K562 (cell line): ENCODE measurements around the gene NELFE. TPM values are rescaled to one million over a fixed set of nuclear protein-coding genes. Genes with fewer than 3 reads are reported as not detected.
A peak's percentile ranks its signal among the peaks of the same experiment; 100 is the strongest.

Experiments
- ASH1L ChIP-seq: fragments of 450-650 bp; IDR thresholded peaks from 2 replicates; pipeline ENCODE4 v1.6.1; 2018; ENCODE audit warnings: borderline replicate concordance, mild to moderate bottlenecking, low read depth; ENCODE audit not compliant: partially characterized antibody
- CCAR2 ChIP-seq: fragments of 200-400 bp; formaldehyde crosslinking; IDR thresholded peaks from 2 replicates; pipeline ENCODE4 v1.6.1; 2017; ENCODE audit warnings: mild to moderate bottlenecking, low read depth, low read length
- FUS ChIP-seq: fragments of 200-400 bp; formaldehyde crosslinking; optimal IDR thresholded peaks from 2 replicates; pipeline ENCODE3; 2017; ENCODE audit warnings: low read depth, low read length
- HMGN3 ChIP-seq: IDR thresholded peaks from 2 replicates; pipeline ENCODE4 v1.6.1; 2011; ENCODE audit warnings: borderline replicate concordance, low read depth, mild to moderate bottlenecking, mixed read lengths, low read length; ENCODE audit not compliant: insufficient read length; ENCODE audit errors: extremely low read depth
- MEIS2 ChIP-seq: fragments of 450-650 bp; IDR thresholded peaks from 2 replicates; pipeline ENCODE4 v1.6.1; 2014; ENCODE audit warnings: mild to moderate bottlenecking; ENCODE audit not compliant: partially characterized antibody
- NFXL1 ChIP-seq: fragments of 450-650 bp; formaldehyde crosslinking; IDR thresholded peaks from 2 replicates; pipeline ENCODE4 v1.4.0; 2021; ENCODE audit warnings: mild to moderate bottlenecking
- PHF8 ChIP-seq: fragments of 200-600 bp; sonication (generic); IDR thresholded peaks from 2 replicates; pipeline ENCODE4 v1.6.1; 2012; ENCODE audit warnings: mixed run types, mild to moderate bottlenecking, inconsistent platforms, low read length, moderate library complexity, borderline replicate concordance
- PURB ChIP-seq: sonication (generic); formaldehyde crosslinking; IDR thresholded peaks from 2 replicates; pipeline ENCODE4 v1.9.0; 2021; ENCODE audit warnings: low read depth, mild to moderate bottlenecking, missing genetic modification reagents
- RBBP5 ChIP-seq: fragments of 200-600 bp; sonication (generic); IDR thresholded peaks from 2 replicates; pipeline ENCODE4 v1.6.1; 2012; ENCODE audit warnings: borderline replicate concordance, mild to moderate bottlenecking, low read length, control low read depth, inconsistent platforms; ENCODE audit not compliant: insufficient read depth, poor library complexity, severe bottlenecking
- RBM34 ChIP-seq: fragments of 200-400 bp; formaldehyde crosslinking; IDR thresholded peaks from 2 replicates; pipeline ENCODE4 v1.6.1; 2018; ENCODE audit warnings: low read length, borderline replicate concordance; ENCODE audit not compliant: insufficient read depth
- RHOXF2B ChIP-seq: fragments of 250-450 bp; sonication (Bioruptor Pico); conservative IDR thresholded peaks from 2 replicates; pipeline ENCODE4 v1.5.1; 2021
- SLC30A9 ChIP-seq: fragments of 250-450 bp; sonication (Bioruptor Pico); IDR thresholded peaks from 2 replicates; pipeline ENCODE4 v1.8.0; 2022; ENCODE audit warnings: mild to moderate bottlenecking, moderate library complexity
- SMARCC2 ChIP-seq: fragments of 450-650 bp; IDR thresholded peaks from 2 replicates; pipeline ENCODE4 v1.6.1; 2017; ENCODE audit warnings: antibody characterized with exemption, moderate library complexity, mild to moderate bottlenecking, low read depth
- ZNF140 ChIP-seq: fragments of 250-450 bp; sonication (Bioruptor Pico); IDR thresholded peaks from 2 replicates; pipeline ENCODE4 v1.8.0; 2021; ENCODE audit warnings: moderate library complexity, mild to moderate bottlenecking, inconsistent platforms
- ZNF146 ChIP-seq: IDR thresholded peaks from one replicate; pipeline ENCODE4 v1.6.1; 2018; ENCODE audit warnings: missing compliant biosample characterization; ENCODE audit not compliant: unreplicated experiment
- ZNF274 ChIP-seq: IDR thresholded peaks from 2 replicates; pipeline ENCODE4 v1.6.1; 2011; ENCODE audit warnings: low read depth, mild to moderate bottlenecking, low read length, moderate library complexity, borderline replicate concordance
- ZNF76 ChIP-seq: fragments of 250-450 bp; sonication (Bioruptor Pico); IDR thresholded peaks from 2 replicates; pipeline ENCODE4 v1.4.0; 2020; ENCODE audit warnings: mild to moderate bottlenecking, moderate library complexity, borderline replicate concordance
- ZNF830 ChIP-seq: fragments of 250-450 bp; sonication (Bioruptor Pico); IDR thresholded peaks from 2 replicates; pipeline ENCODE4 v1.5.0; 2021; ENCODE audit warnings: mild to moderate bottlenecking
- polyA plus RNA-seq, 8 experiments: library from polyadenylated mRNA; depleted of rRNA in 4 of 8; stranded (reverse) in 5 of 8; unstranded in 3 of 8; fragments of >200 nt; fragmentation: Nextera tagmentation in 2 of 8; fragmentation: Illumina TruSeq in 1 of 8; extraction: Ambion mirVana in 2 of 8; extraction: Trizol in 1 of 8; gene quantifications; 2 replicates each; pipeline versions ENCODE4 v1.2.1 to v1.2.3, GENCODE V29; 2011 to 2014; ENCODE audit warnings: inconsistent platforms in 1 of 8, missing spikeins in 1 of 8
- total RNA-seq, 7 experiments: library from RNA; depleted of rRNA in 6 of 7; stranded (reverse); fragments of >200 nt in 6 of 7; fragmentation: Illumina TruSeq in 2 of 7; extraction: Trizol in 2 of 7; gene quantifications; 2 replicates each; pipeline versions ENCODE4 v1.2.1 to v1.2.3, GENCODE V29; 2011 to 2021; ENCODE audit warnings: low replicate concordance in 1 of 7
- TF ChIP-seq, protein P1 (sequence below), 3 experiments: IDR thresholded peaks in 2 of 3; conservative IDR thresholded peaks in 1 of 3; 2 replicates each; pipeline ENCODE4 v1.5.1; 2011 to 2012; ENCODE audit warnings: low read length in 3 of 3, mild to moderate bottlenecking in 3 of 3, control low read depth in 2 of 3, improper control_type of control experiment in 1 of 3, inconsistent platforms in 1 of 3, low read depth in 1 of 3, mixed read lengths in 1 of 3, moderate library complexity in 1 of 3; ENCODE audit not compliant: insufficient read depth in 2 of 3
- TF ChIP-seq, protein P2 (sequence below): fragments of 450-650 bp; IDR thresholded peaks from 2 replicates; pipeline ENCODE4 v1.6.1; 2016; ENCODE audit warnings: low read depth, mild to moderate bottlenecking, moderate library complexity
- TF ChIP-seq, protein P3 (sequence below): sonication (generic); formaldehyde crosslinking; IDR thresholded peaks from 2 replicates; pipeline ENCODE4 v1.8.0; 2023; ENCODE audit warnings: mild to moderate bottlenecking, missing genetic modification reagents
- TF ChIP-seq, protein P4 (sequence below): fragments of 250-450 bp; sonication (Bioruptor Pico); IDR thresholded peaks from 2 replicates; pipeline ENCODE4 v1.8.0; 2022; ENCODE audit warnings: moderate library complexity, mild to moderate bottlenecking, inconsistent platforms

NELFE gene
- total and polyA plus RNA-seq, 9 of the 15 experiments (the other 6 are each of a cell fraction or from before 2014, with no cell fraction given) = 15.2 to 157 (median 91.5) TPM

DNA sequence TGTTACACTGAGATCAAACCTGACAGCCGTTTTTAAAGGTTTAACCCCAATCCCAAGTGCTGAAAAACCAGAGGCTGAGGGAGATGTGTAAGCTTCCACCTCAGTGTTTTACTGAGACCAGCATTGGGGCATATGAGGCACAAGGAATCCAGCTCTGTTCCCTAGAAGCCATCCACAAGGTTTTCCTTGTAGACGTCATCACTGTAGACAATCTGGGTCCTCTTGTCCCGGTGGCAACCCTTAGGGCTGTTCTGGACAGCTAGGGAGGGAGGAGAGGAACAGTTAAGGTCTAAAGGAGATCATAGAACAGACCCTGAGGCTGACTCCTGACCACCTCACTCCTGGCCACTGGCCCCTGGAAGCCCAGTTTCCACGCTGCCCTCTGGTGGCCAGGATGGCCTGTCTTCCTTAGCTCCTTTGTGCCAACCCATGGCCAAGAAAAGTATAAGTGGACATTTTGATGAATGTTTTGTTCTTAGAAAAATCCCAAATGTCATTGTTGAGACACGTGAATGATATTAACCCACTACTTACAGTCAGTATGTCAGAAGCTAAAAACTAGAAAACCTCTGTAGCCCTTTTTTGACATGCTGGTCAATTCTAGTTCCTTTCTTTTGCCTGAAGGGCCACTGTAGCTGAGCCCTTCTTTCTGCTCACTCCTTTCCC, 6.5 kb downstream of the NELFE start (continued):
- TF ChIP-seq, protein P1, sequence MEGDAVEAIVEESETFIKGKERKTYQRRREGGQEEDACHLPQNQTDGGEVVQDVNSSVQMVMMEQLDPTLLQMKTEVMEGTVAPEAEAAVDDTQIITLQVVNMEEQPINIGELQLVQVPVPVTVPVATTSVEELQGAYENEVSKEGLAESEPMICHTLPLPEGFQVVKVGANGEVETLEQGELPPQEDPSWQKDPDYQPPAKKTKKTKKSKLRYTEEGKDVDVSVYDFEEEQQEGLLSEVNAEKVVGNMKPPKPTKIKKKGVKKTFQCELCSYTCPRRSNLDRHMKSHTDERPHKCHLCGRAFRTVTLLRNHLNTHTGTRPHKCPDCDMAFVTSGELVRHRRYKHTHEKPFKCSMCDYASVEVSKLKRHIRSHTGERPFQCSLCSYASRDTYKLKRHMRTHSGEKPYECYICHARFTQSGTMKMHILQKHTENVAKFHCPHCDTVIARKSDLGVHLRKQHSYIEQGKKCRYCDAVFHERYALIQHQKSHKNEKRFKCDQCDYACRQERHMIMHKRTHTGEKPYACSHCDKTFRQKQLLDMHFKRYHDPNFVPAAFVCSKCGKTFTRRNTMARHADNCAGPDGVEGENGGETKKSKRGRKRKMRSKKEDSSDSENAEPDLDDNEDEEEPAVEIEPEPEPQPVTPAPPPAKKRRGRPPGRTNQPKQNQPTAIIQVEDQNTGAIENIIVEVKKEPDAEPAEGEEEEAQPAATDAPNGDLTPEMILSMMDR (IDR thresholded peaks at IDR 0.05 in 2 of 3, conservative IDR thresholded peaks at IDR 0.05 in 1 of 3; ENCODE audit: insufficient read depth in 2 of 3, low read depth in 1 of 3, low read length in 3 of 3) = peak; percentile 94 to 97 (median 94)
- no peak for TF ChIP-seq RBM34
- no peak for TF ChIP-seq CCAR2
- TF ChIP-seq RBBP5 = no peak
- no peak for TF ChIP-seq ZNF140 (CRISPR knock-in tag)
- TF ChIP-seq ASH1L = no peak
- TF ChIP-seq, protein P2, sequence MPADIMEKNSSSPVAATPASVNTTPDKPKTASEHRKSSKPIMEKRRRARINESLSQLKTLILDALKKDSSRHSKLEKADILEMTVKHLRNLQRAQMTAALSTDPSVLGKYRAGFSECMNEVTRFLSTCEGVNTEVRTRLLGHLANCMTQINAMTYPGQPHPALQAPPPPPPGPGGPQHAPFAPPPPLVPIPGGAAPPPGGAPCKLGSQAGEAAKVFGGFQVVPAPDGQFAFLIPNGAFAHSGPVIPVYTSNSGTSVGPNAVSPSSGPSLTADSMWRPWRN = no peak
- no peak for TF ChIP-seq FUS
- no peak for TF ChIP-seq ZNF274
- TF ChIP-seq, protein P3, sequence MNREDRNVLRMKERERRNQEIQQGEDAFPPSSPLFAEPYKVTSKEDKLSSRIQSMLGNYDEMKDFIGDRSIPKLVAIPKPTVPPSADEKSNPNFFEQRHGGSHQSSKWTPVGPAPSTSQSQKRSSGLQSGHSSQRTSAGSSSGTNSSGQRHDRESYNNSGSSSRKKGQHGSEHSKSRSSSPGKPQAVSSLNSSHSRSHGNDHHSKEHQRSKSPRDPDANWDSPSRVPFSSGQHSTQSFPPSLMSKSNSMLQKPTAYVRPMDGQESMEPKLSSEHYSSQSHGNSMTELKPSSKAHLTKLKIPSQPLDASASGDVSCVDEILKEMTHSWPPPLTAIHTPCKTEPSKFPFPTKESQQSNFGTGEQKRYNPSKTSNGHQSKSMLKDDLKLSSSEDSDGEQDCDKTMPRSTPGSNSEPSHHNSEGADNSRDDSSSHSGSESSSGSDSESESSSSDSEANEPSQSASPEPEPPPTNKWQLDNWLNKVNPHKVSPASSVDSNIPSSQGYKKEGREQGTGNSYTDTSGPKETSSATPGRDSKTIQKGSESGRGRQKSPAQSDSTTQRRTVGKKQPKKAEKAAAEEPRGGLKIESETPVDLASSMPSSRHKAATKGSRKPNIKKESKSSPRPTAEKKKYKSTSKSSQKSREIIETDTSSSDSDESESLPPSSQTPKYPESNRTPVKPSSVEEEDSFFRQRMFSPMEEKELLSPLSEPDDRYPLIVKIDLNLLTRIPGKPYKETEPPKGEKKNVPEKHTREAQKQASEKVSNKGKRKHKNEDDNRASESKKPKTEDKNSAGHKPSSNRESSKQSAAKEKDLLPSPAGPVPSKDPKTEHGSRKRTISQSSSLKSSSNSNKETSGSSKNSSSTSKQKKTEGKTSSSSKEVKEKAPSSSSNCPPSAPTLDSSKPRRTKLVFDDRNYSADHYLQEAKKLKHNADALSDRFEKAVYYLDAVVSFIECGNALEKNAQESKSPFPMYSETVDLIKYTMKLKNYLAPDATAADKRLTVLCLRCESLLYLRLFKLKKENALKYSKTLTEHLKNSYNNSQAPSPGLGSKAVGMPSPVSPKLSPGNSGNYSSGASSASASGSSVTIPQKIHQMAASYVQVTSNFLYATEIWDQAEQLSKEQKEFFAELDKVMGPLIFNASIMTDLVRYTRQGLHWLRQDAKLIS (CRISPR knock-in tag) = no peak
- TF ChIP-seq ZNF146 (CRISPR knock-in tag) = no peak
- peak; percentile 77 for TF ChIP-seq MEIS2
- TF ChIP-seq, protein P4, sequence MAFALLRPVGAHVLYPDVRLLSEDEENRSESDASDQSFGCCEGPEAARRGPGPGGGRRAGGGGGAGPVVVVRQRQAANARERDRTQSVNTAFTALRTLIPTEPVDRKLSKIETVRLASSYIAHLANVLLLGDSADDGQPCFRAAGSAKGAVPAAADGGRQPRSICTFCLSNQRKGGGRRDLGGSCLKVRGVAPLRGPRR (CRISPR knock-in tag) = no peak
- no peak for TF ChIP-seq HMGN3
- TF ChIP-seq SMARCC2 = no peak
- no peak for TF ChIP-seq RHOXF2B (CRISPR knock-in tag)
- no peak for TF ChIP-seq SLC30A9 (CRISPR knock-in tag)
- TF ChIP-seq NFXL1 (CRISPR knock-in tag) = no peak
- no peak for TF ChIP-seq PURB
- no peak for TF ChIP-seq ZNF830 (CRISPR knock-in tag)
- no peak for TF ChIP-seq ZNF76 (CRISPR knock-in tag)
- TF ChIP-seq PHF8 = no peak
